H9 (cell line): Measurements from ENCODE around the gene CPNE8. TPM values are rescaled to one million over a fixed set of nuclear protein-coding genes. Genes with fewer than 3 reads are reported as not detected.

ENCODE experiments used
- DNase-seq: peaks from one replicate; pipeline ENCODE4 v3.0.0-alpha.2; 2017
- H2AFZ ChIP-seq: one replicate; pipeline ENCODE4 v1.6.1; 2013; ENCODE audit warnings: mild to moderate bottlenecking, low read length, control low read depth, moderate library complexity
- H2AK5ac ChIP-seq: 2 replicates; pipeline ENCODE4 v1.6.1; 2013; ENCODE audit warnings: low read length, control low read depth, mixed read lengths; ENCODE audit not compliant: insufficient read length
- H2BK120ac ChIP-seq: one replicate; pipeline ENCODE4 v1.6.1; 2013; ENCODE audit warnings: low read depth, mild to moderate bottlenecking, low read length, control low read depth, inconsistent platforms; ENCODE audit not compliant: poor library complexity, severe bottlenecking
- H2BK12ac ChIP-seq: 2 replicates; pipeline ENCODE4 v1.6.1; 2013; ENCODE audit warnings: low read length, control low read depth, mixed read lengths, low read depth; ENCODE audit not compliant: insufficient read length
- H2BK15ac ChIP-seq: 2 replicates; pipeline ENCODE4 v1.6.1; 2013; ENCODE audit warnings: low read depth, low read length, control low read depth
- H2BK20ac ChIP-seq: one replicate; pipeline ENCODE4 v1.6.1; 2013; ENCODE audit warnings: low read depth, mild to moderate bottlenecking, low read length, control low read depth, inconsistent platforms; ENCODE audit not compliant: poor library complexity, severe bottlenecking
- H2BK5ac ChIP-seq: 2 replicates; pipeline ENCODE4 v1.6.1; 2013; ENCODE audit warnings: low read length, control low read depth, mixed read lengths; ENCODE audit not compliant: insufficient read length
- H3K14ac ChIP-seq: 2 replicates; pipeline ENCODE4 v1.6.1; 2013; ENCODE audit warnings: low read length, control low read depth; ENCODE audit not compliant: insufficient read depth
- H3K18ac ChIP-seq: 2 replicates; pipeline ENCODE4 v1.6.1; 2013; ENCODE audit warnings: low read depth, mild to moderate bottlenecking, mixed read lengths, low read length, control low read depth; ENCODE audit not compliant: insufficient read length
- H3K23ac ChIP-seq: 2 replicates; pipeline ENCODE4 v1.6.1; 2013; ENCODE audit warnings: low read length, control low read depth, mixed read lengths, low read depth; ENCODE audit not compliant: insufficient read length
- H3K23me2 ChIP-seq: 2 replicates; pipeline ENCODE4 v1.6.1; 2013; ENCODE audit warnings: low read depth, mild to moderate bottlenecking, mixed read lengths, low read length, control low read depth; ENCODE audit not compliant: insufficient read length, poor library complexity, severe bottlenecking
- H3K27ac ChIP-seq: 2 replicates; pipeline ENCODE4 v1.5.1; 2013; ENCODE audit warnings: low read length, control low read depth, mixed read lengths, low read depth; ENCODE audit not compliant: insufficient read length
- H3K27me3 ChIP-seq: 2 replicates; pipeline ENCODE4 v1.6.1; 2013; ENCODE audit warnings: low read length, control low read depth, inconsistent platforms; ENCODE audit not compliant: insufficient read depth
- H3K4ac ChIP-seq: 2 replicates; pipeline ENCODE4 v1.6.1; 2013; ENCODE audit warnings: low read depth, mild to moderate bottlenecking, control low read depth, inconsistent platforms, low read length, moderate library complexity
- H3K4me1 ChIP-seq: 2 replicates; pipeline ENCODE4 v1.6.1; 2013; ENCODE audit warnings: low read length, control low read depth, inconsistent platforms; ENCODE audit not compliant: insufficient read depth
- H3K4me2 ChIP-seq: 2 replicates; pipeline ENCODE4 v1.6.1; 2013; ENCODE audit warnings: low read length, control low read depth, mixed read lengths; ENCODE audit not compliant: insufficient read length, insufficient read depth
- H3K56ac ChIP-seq: 2 replicates; pipeline ENCODE4 v1.6.1; 2013; ENCODE audit warnings: low read depth, mild to moderate bottlenecking, mixed read lengths, low read length, control low read depth; ENCODE audit not compliant: insufficient read length
- H3K79me1 ChIP-seq: 2 replicates; pipeline ENCODE4 v1.6.1; 2013; ENCODE audit warnings: low read depth, mild to moderate bottlenecking, moderate library complexity, low read length, control low read depth, inconsistent platforms; ENCODE audit not compliant: insufficient read depth, poor library complexity, severe bottlenecking
- H3K79me2 ChIP-seq: 2 replicates; pipeline ENCODE4 v1.6.1; 2013; ENCODE audit warnings: low read length, control low read depth, inconsistent platforms; ENCODE audit not compliant: insufficient read depth
- H3K9ac ChIP-seq: 2 replicates; pipeline ENCODE4 v1.6.1; 2013; ENCODE audit warnings: low read length, control low read depth, mixed read lengths; ENCODE audit not compliant: insufficient read length; ENCODE audit errors: extremely low read depth
- H3K9me3 ChIP-seq: one replicate; pipeline ENCODE4 v1.6.1; 2013; ENCODE audit warnings: low read depth, low read length, inconsistent platforms; ENCODE audit not compliant: control insufficient read depth
- H3T11ph ChIP-seq: one replicate; pipeline ENCODE4 v1.6.1; 2013; ENCODE audit warnings: mild to moderate bottlenecking, low read length, control low read depth, inconsistent platforms
- H4K20me1 ChIP-seq: one replicate; pipeline ENCODE4 v1.6.1; 2013; ENCODE audit not compliant: control insufficient read depth, insufficient read length, insufficient read depth
- H4K5ac ChIP-seq: 2 replicates; pipeline ENCODE4 v1.6.1; 2013; ENCODE audit warnings: low read depth, mild to moderate bottlenecking, mixed read lengths, low read length, control low read depth; ENCODE audit not compliant: insufficient read length
- H4K8ac ChIP-seq: replicated peaks from 2 replicates; pipeline ENCODE4 v1.6.1; 2013; ENCODE audit warnings: low read length, control low read depth, mixed read lengths, low read depth; ENCODE audit not compliant: insufficient read length
- H4K91ac ChIP-seq: 2 replicates; pipeline ENCODE4 v1.6.1; 2013; ENCODE audit warnings: low read depth, mild to moderate bottlenecking, moderate library complexity, mixed read lengths, low read length, control low read depth; ENCODE audit not compliant: insufficient read length
- H3K27ac Mint-ChIP-seq, 3 experiments: 2 replicates in 2 of 3; 3 replicates in 1 of 3; pipeline ENCODE4 v1.8.0; 2020 to 2021; ENCODE audit warnings: mixed read lengths in 3 of 3, mild to moderate bottlenecking in 1 of 3, moderate library complexity in 1 of 3
- H3K27me3 Mint-ChIP-seq: 2 replicates; pipeline ENCODE4 v1.8.0; 2021; ENCODE audit warnings: low read depth, mild to moderate bottlenecking, moderate library complexity, mixed read lengths
- H3K36me3 Mint-ChIP-seq, 3 experiments: 2 replicates in 2 of 3; 3 replicates in 1 of 3; pipeline ENCODE4 v1.8.0; 2020 to 2021; ENCODE audit warnings: low read depth in 3 of 3, mixed read lengths in 3 of 3; ENCODE audit not compliant: insufficient read depth in 1 of 3
- H3K4me1 Mint-ChIP-seq, 2 experiments: 2 replicates each; pipeline ENCODE4 v1.8.0; 2020; ENCODE audit warnings: mixed read lengths in 2 of 2
- H3K4me3 Mint-ChIP-seq, 2 experiments: 2 replicates in 1 of 2; 3 replicates in 1 of 2; pipeline ENCODE4 v1.8.0; 2020 to 2021; ENCODE audit warnings: mild to moderate bottlenecking in 2 of 2, mixed read lengths in 2 of 2, moderate library complexity in 1 of 2
- H3K9me3 Mint-ChIP-seq, 2 experiments: 2 replicates in 1 of 2; 3 replicates in 1 of 2; pipeline ENCODE4 v1.8.0; 2020; ENCODE audit warnings: mild to moderate bottlenecking in 2 of 2, mixed read lengths in 2 of 2, moderate library complexity in 1 of 2
- CTCF ChIP-seq: fragments of 200-600 bp; sonication (generic); conservative IDR thresholded peaks from 3 replicates; pipeline ENCODE4 v1.8.0; 2021; ENCODE audit warnings: antibody characterized with exemption, mild to moderate bottlenecking
- WGBS: extraction: QIAGEN DNeasy Blood & Tissue Kit; methylation state at CpG from one replicate; pipeline ENCODE4 v1.1.7; 2013; ENCODE audit warnings: missing lambda C conversion rate, low lambda C conversion rate, mixed read lengths; ENCODE audit not compliant: insufficient read length; ENCODE audit errors: extremely low coverage; 5-methylcytosine and 5-hydroxymethylcytosine counted together
- total RNA-seq: library from RNA; stranded (reverse); gene quantifications from 2 replicates; pipeline ENCODE4 v1.2.1, GENCODE V29; 2021

The CPNE8 gene
- total RNA-seq, 1 experiment from 2014 or later, result 1.9 TPM

GRCh38 chr12:38633511-38633910, 271.9 kb downstream of the CPNE8 start:
- Histone ChIP-seq H4K5ac (no peak overlapping the region), H3T11ph (no peak overlapping the region), H2AFZ (no peak overlapping the region), H2BK12ac (no peak overlapping the region), H3K27ac (no peak overlapping the region), H2BK20ac (no peak overlapping the region), H4K8ac (no peak overlapping the region), H3K4ac (no peak overlapping the region), H3K4me2 (no peak overlapping the region), H3K27me3 (no peaks in the 10 kb centered on the region), H3K56ac (no peak overlapping the region), H3K4me1 (no peaks in the 10 kb centered on the region), H2BK15ac (no peak overlapping the region), H3K18ac (no peak overlapping the region), H3K79me2 (no peaks in the 10 kb centered on the region), H3K23ac (no peak overlapping the region), H3K23me2 (no peaks in the 10 kb centered on the region), H2BK5ac (no peak overlapping the region), H4K20me1 (no peaks in the 10 kb centered on the region), H2BK120ac (no peak overlapping the region), H3K14ac (no peak overlapping the region), H3K9ac (no peak overlapping the region), H4K91ac (no peak overlapping the region), H2AK5ac (no peak overlapping the region), H3K79me1 (no peaks in the 10 kb centered on the region), H3K9me3 (no peaks in the 10 kb centered on the region)
- no peak for DNase-seq
- no peak for TF ChIP-seq CTCF
- no peaks in the 10 kb centered on the region; a peak in 1 of 5 replicates for H3K9me3 Mint-ChIP-seq
- H3K27ac Mint-ChIP-seq, result no peak overlapping the region
- H3K4me1 Mint-ChIP-seq, result peaks cover 3 to 6% of the 10 kb centered on the region in 2 experiments; a peak in 3 of 4 replicates
- H3K4me3 Mint-ChIP-seq, result no peak overlapping the region
- no peaks in the 10 kb centered on the region; a peak in 1 of 7 replicates for H3K36me3 Mint-ChIP-seq
- H3K27me3 Mint-ChIP-seq, result no peaks in the 10 kb centered on the region
- no CpG with 5 or more reads among the region's 4 CpGs for WGBS
